DMS153 treated with DMSO at 0.1 percent for 48 hours (cell line): Measurements from ENCODE around the gene TPRX1.
"Not testable (repeated sequence)": the region's sequence is repeated elsewhere in the genome, so short reads cannot be mapped to it uniquely, and the experiment has no call there.

Experiments
- DNase-seq: peaks from one replicate; lab custom pipeline; 2025; ENCODE audit not compliant: unreplicated experiment; lab: John Stamatoyannopoulos, UW

TPRX1 gene, protein sequence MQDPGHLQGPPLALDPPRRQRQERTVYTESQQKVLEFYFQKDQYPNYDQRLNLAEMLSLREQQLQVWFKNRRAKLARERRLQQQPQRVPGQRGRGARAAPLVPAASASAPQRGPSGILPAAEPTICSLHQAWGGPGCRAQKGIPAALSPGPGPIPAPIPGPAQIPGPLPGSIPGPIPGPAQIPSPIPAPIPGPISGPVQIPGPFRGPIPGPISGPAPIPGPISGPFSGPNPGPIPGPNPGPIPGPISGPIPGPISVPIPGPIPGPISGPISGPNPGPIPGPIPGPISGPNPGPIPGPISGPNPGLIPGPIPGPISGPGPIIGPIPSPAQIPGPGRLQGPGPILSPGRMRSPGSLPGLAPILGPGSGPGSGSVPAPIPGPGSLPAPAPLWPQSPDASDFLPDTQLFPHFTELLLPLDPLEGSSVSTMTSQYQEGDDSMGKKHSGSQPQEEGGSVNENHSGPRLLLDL

DNA sequence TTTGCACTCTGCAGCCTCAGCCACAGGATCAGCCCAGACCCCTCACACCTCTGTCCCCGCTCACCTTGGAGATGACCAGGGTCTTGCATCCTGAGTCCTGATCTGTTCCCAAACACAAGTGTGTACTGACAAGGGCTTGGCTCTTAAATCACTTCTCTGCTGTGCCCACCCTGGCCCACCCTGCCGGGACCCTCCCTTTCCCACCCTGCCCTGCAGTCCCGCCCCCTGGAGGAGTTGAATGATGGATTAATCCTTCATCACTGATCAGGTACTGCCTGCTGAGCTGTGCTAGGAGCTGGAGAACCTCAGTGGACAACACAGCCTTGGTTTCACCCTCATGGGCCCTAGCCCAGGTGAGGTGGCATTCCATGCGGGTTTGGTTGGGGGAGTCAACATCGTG, at the start of gene TPRX1:
Gene TPRX1 (minus strand): TSS at position 101 of the 400 bp plus-strand sequence. CDS start 12 bp downstream, at position 89.
- DNase-seq, result not testable (repeated sequence)

- no peak for DNase-seq
These were observed 48.7 kb upstream of the TPRX1 start for GRCh38 chr19:47853003-47853402.

DNA sequence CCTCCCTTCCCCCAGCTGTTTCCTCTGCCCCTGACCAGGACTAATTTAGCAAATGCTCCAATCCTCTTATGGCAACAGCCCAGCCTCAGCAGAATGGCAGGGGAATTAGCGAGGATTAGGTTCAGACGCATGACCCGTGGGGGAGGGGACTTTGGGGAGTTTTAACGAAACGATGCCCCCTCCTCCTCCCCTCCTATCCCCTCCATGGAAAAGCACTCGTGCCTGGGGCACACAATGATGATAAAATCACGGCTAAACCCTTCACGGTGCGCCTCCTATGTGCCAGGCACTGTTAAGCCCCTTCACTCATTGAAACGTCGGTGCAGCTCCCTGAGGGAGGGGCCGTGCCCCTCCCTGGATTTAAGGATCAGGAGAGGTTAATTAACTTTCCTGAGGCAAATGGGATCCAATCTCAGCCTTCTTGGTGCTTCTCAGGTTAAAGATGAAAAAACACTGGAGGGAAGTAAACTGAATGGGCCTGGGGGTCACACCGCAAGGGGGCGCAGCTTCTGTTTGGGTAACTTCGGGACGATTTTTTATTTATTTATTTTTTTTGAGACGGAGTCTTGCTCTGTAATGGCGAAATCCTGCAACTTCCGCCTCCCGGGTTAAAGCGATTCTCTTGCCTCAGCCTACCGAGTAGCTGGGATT, 44.6 kb upstream of the TPRX1 start:
- DNase-seq, result no peak

GRCh38 chr19:47848425-47848822, 44.1 kb upstream of the TPRX1 start:
- no peak for DNase-seq

- no peak for DNase-seq
These were observed 38.6 kb upstream of the TPRX1 start for GRCh38 chr19:47842941-47843340.

GRCh38 chr19:47839913-47840312, 35.6 kb upstream of the TPRX1 start:
- DNase-seq, result no peak

- no peak for DNase-seq
These were observed 35.1 kb upstream of the TPRX1 start for GRCh38 chr19:47839411-47839810.

- no peak for DNase-seq
These were observed 31.7 kb upstream of the TPRX1 start for GRCh38 chr19:47836038-47836437.

GRCh38 chr19:47832723-47833122, 28.4 kb upstream of the TPRX1 start:
- DNase-seq, result no peak

DNA sequence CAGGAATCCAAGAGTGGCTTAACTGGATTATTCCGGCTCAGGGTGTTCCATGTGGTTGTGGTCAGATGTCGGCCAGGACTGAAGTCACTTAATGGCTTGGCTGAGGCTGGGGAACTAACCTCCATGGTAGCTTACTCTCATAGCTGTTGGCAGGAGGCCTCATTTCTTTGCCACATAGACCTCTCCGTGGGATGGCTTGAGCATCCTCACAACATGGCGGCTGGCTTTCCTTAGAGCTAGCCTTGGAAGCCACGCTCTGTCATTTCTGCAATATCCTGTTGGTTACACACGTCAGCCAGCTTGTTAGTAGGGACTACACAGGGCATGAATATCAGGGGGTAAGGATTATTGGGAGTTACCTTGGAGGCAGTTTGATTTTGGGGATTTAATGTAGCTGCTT, 22.4 kb upstream of the TPRX1 start:
- DNase-seq, result no peak

- no peak for DNase-seq
These were observed 20.0 kb upstream of the TPRX1 start for GRCh38 chr19:47824396-47824795.

GRCh38 chr19:47821460-47822020, 17.2 kb upstream of the TPRX1 start, which contains the start of gene CRX:
Gene CRX, plus strand, starts transcription at chr19:47821937. Its CDS starts 12,507 bp downstream, at chr19:47834444.
- DNase-seq, result no peak

GRCh38 chr19:47820410-47820809, 16.1 kb upstream of the TPRX1 start:
- no peak for DNase-seq

GRCh38 chr19:47819858-47820257, 15.5 kb upstream of the TPRX1 start:
- DNase-seq, result no peak

- not testable (repeated sequence) for DNase-seq
These were observed 13.9 kb upstream of the TPRX1 start for GRCh38 chr19:47818221-47818620.

- DNase-seq, result not testable (repeated sequence)
These were observed 11.9 kb upstream of the TPRX1 start for GRCh38 chr19:47816270-47816669.

GRCh38 chr19:47813995-47814328, 9.6 kb upstream of the TPRX1 start:
- DNase-seq, result no peak

- peak; percentile 4 for DNase-seq
These were observed 9.1 kb upstream of the TPRX1 start for GRCh38 chr19:47813304-47813994.

- no peak for DNase-seq
These were observed 2.1 kb upstream of the TPRX1 start for GRCh38 chr19:47806435-47806834.

DNA sequence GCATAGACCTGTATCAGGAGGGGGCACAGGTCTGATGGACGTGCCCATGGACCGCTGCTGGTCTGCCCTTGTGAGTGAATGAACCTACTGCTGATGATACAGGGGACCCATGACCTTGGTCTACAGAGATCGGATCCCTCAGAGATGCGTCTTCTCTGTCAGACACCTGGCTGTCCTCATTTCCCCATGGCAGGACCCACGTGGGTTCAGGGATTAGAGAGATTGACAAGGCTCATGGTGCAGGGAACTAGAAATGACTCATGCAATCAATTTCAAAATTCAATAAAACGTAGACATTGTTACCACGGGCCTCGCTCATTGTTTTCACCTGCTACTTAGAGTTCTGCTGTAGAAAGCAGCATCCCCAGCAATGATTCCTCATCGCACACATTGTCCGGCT, 962 bp upstream of the TPRX1 start:
- DNase-seq, result no peak

DNA sequence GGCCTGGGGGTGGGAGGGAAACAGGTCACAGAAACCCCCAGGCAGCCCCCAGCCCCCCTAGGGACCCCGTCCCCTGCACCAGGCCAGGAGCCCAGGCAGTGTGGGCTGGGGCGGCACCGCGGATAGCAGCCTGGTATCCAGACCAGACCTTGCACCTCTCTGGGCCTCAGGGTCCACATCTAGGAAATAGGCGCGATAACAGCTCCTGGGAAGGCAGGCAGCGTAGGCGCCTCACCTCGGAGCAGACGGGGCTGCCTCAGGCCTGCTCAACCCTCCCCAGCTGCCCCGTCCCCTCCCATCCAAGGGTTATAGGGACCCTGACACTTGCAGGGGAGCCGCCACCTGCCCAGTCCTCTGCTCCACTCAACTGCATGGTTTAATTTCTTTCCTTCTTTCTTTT, 680 bp downstream of the TPRX1 start:
- DNase-seq, result not testable (repeated sequence)
